HL-60 (cell line): Measurements from ENCODE around the gene EGLN3.

Source experiments
- CTCF ChIP-seq: IDR thresholded peaks from one replicate; pipeline ENCODE4 v1.5.1; 2011; ENCODE audit warnings: low read length, control low read depth, inconsistent platforms; ENCODE audit not compliant: insufficient read depth
- REST ChIP-seq: IDR thresholded peaks from 2 replicates; pipeline ENCODE4 v1.6.1; 2012; ENCODE audit warnings: low read depth; ENCODE audit not compliant: insufficient replicate concordance

GRCh38 chr14:33964599-33965317 is 13.9 kb upstream of the EGLN3 start:
- TF ChIP-seq CTCF = no peak
- TF ChIP-seq REST = no peak
